ENCODE results near the gene PROM1. TPM values are rescaled to one million over a fixed set of nuclear protein-coding genes. Genes with fewer than 3 reads are reported as not detected.

PROM1 gene
- total RNA-seq, 2 experiments from 2014 or later = not detected

- no peaks in the 10 kb centered on the region for H3K36me3 Mint-ChIP-seq
- intact Hi-C loops (cut with micrococcal nuclease) = loop anchor here (5.0 kb wide), 2 partner anchors 412 to 887 kb away; no protein-coding TSS in a partner anchor
- CTCF ChIA-PET = interaction anchor here (5.8 kb wide), 1 partner anchor 235 kb away, joined by 80 read pairs; no protein-coding TSS in a partner anchor
- no peak for DNase-seq
- H3K27ac Mint-ChIP-seq = no peak overlapping the region
- H3K9me3 Mint-ChIP-seq = no peaks in the 10 kb centered on the region
- no peaks in the 10 kb centered on the region for H3K4me1 Mint-ChIP-seq (ENCODE audit: low read depth)
- POLR2A ChIA-PET = no interaction called here
- no peak overlapping the region for H3K4me3 Mint-ChIP-seq
- peaks cover 17% of the 10 kb centered on the region for H3K27me3 Mint-ChIP-seq
Measured at GRCh38 chr4:16029886-16030285, 53.9 kb downstream of the PROM1 start.

GRCh38 chr4:16029262-16029661, 54.6 kb downstream of the PROM1 start:
- Mint-ChIP-seq H3K4me1 (ENCODE audit: low read depth) (peaks cover under 1% of the 10 kb centered on the region), H3K9me3 (no peaks in the 10 kb centered on the region), H3K4me3 (no peak overlapping the region), H3K27ac (no peak overlapping the region), H3K27me3 (peaks cover 20% of the 10 kb centered on the region), H3K36me3 (no peaks in the 10 kb centered on the region)
- CTCF ChIA-PET = interaction anchor here (0.7 to 5.8 kb wide), 4 partner anchors 9 to 236 kb away, joined by 3 to 80 read pairs (median 10); no protein-coding TSS in a partner anchor
- no peak for DNase-seq
- intact Hi-C loops (cut with micrococcal nuclease) = loop anchor here (5.0 kb wide), 2 partner anchors 413 to 888 kb away; no protein-coding TSS in a partner anchor
- POLR2A ChIA-PET = no interaction called here

- CTCF ChIA-PET = interaction anchor here (1.1 to 5.8 kb wide), 7 partner anchors 9 to 237 kb away, joined by 3 to 80 read pairs (median 5); no protein-coding TSS in a partner anchor
- H3K4me3 Mint-ChIP-seq = no peak overlapping the region
- no peaks in the 10 kb centered on the region for H3K36me3 Mint-ChIP-seq
- POLR2A ChIA-PET = no interaction called here
- H3K27me3 Mint-ChIP-seq = peaks cover 30% of the 10 kb centered on the region
- H3K4me1 Mint-ChIP-seq (ENCODE audit: low read depth) = peaks cover 10% of the 10 kb centered on the region
- intact Hi-C loops (cut with micrococcal nuclease) = loop anchor here (2.0 to 5.0 kb wide), 3 partner anchors 51 to 890 kb away; no protein-coding TSS in a partner anchor
- H3K27ac Mint-ChIP-seq = no peak overlapping the region
- DNase-seq = no peak
- no peaks in the 10 kb centered on the region for H3K9me3 Mint-ChIP-seq
Measured at GRCh38 chr4:16027626-16028025, 56.2 kb downstream of the PROM1 start.

- intact Hi-C loops (cut with micrococcal nuclease) = loop anchor here (2.0 to 5.0 kb wide), 3 partner anchors 52 to 890 kb away; no protein-coding TSS in a partner anchor
- H3K36me3 Mint-ChIP-seq = no peaks in the 10 kb centered on the region
- H3K4me3 Mint-ChIP-seq = no peak overlapping the region
- no peaks in the 10 kb centered on the region for H3K9me3 Mint-ChIP-seq
- DNase-seq = no peak
- CTCF ChIA-PET = interaction anchor here (1.1 to 5.8 kb wide), 6 partner anchors 8 to 238 kb away, joined by 3 to 80 read pairs (median 5); no protein-coding TSS in a partner anchor
- H3K4me1 Mint-ChIP-seq (ENCODE audit: low read depth) = peaks cover 10% of the 10 kb centered on the region
- H3K27me3 Mint-ChIP-seq = peaks cover 31% of the 10 kb centered on the region
- no peak overlapping the region for H3K27ac Mint-ChIP-seq
- POLR2A ChIA-PET = no interaction called here
Measured at GRCh38 chr4:16027114-16027513, 56.7 kb downstream of the PROM1 start.

GRCh38 chr4:16026160-16026761, 57.6 kb downstream of the PROM1 start:
- CTCF ChIA-PET = interaction anchor here (1.0 to 5.8 kb wide), 5 partner anchors 10 to 239 kb away, joined by 3 to 80 read pairs (median 5); no protein-coding TSS in a partner anchor
- Mint-ChIP-seq H3K36me3 (no peaks in the 10 kb centered on the region), H3K27ac (no peak overlapping the region), H3K4me1 (ENCODE audit: low read depth) (peaks cover 10% of the 10 kb centered on the region), H3K9me3 (no peaks in the 10 kb centered on the region), H3K27me3 (peaks cover 31% of the 10 kb centered on the region), H3K4me3 (no peak overlapping the region)
- intact Hi-C loops (cut with micrococcal nuclease) = loop anchor here (1.0 to 5.0 kb wide), 5 partner anchors 53 to 891 kb away; no protein-coding TSS in a partner anchor
- no peak for DNase-seq
- POLR2A ChIA-PET = no interaction called here

- Mint-ChIP-seq H3K9me3 (no peaks in the 10 kb centered on the region), H3K27ac (no peak overlapping the region), H3K4me1 (ENCODE audit: low read depth) (peaks cover 10% of the 10 kb centered on the region)
Measured at GRCh38 chr4:16025268-16025667, 58.6 kb downstream of the PROM1 start.

GRCh38 chr4:16023776-16024408, 59.9 kb downstream of the PROM1 start:
- intact Hi-C loops (cut with micrococcal nuclease) = no loop called here
- H3K27ac Mint-ChIP-seq = no peak overlapping the region

More at GRCh38 chr4:16025268-16025667, 58.6 kb downstream of the PROM1 start:
- no peak for DNase-seq
- no peak overlapping the region for H3K4me3 Mint-ChIP-seq
- H3K36me3 Mint-ChIP-seq = no peaks in the 10 kb centered on the region
- CTCF ChIA-PET = interaction anchor here (1.0 to 5.8 kb wide), 4 partner anchors 9 to 239 kb away, joined by 3 to 80 read pairs (median 9); no protein-coding TSS in a partner anchor
- POLR2A ChIA-PET = no interaction called here
- intact Hi-C loops (cut with micrococcal nuclease) = loop anchor here (5.0 kb wide), 2 partner anchors 417 to 892 kb away; no protein-coding TSS in a partner anchor
- peaks cover 33% of the 10 kb centered on the region for H3K27me3 Mint-ChIP-seq

GRCh38 chr4:16021804-16022560, 61.8 kb downstream of the PROM1 start:
- no peak for DNase-seq
- Mint-ChIP-seq H3K27me3 (peaks cover 28% of the 10 kb centered on the region), H3K4me3 (no peak overlapping the region), H3K36me3 (no peaks in the 10 kb centered on the region), H3K9me3 (no peaks in the 10 kb centered on the region), H3K27ac (no peak overlapping the region), H3K4me1 (ENCODE audit: low read depth) (peaks cover 10% of the 10 kb centered on the region)
- intact Hi-C loops (cut with micrococcal nuclease) = no loop called here
- ChIA-PET CTCF (interaction anchor here (0.6 to 1.3 kb wide), 3 partner anchors 10 to 216 kb away, joined by 3 to 4 read pairs (median 4); no protein-coding TSS in a partner anchor), POLR2A (no interaction called here)

More at GRCh38 chr4:16023776-16024408, 59.9 kb downstream of the PROM1 start:
- Mint-ChIP-seq H3K27me3 (peaks cover 34% of the 10 kb centered on the region), H3K4me1 (ENCODE audit: low read depth) (peaks cover 10% of the 10 kb centered on the region), H3K36me3 (no peaks in the 10 kb centered on the region), H3K4me3 (no peak overlapping the region), H3K9me3 (no peaks in the 10 kb centered on the region)
- no peak for DNase-seq
- ChIA-PET CTCF (interaction anchor here (0.7 kb wide), 1 partner anchor 176 kb away, joined by 3 read pairs; no protein-coding TSS in a partner anchor), POLR2A (no interaction called here)

GRCh38 chr4:16019649-16020048, 64.2 kb downstream of the PROM1 start:
- Mint-ChIP-seq H3K4me3 (no peak overlapping the region), H3K27me3 (peaks cover 20% of the 10 kb centered on the region), H3K9me3 (no peaks in the 10 kb centered on the region), H3K4me1 (ENCODE audit: low read depth) (peaks cover 10% of the 10 kb centered on the region), H3K36me3 (no peaks in the 10 kb centered on the region), H3K27ac (no peak overlapping the region)
- ChIA-PET POLR2A (no interaction called here), CTCF (interaction anchor here (1.0 to 1.1 kb wide), 3 partner anchors 9 to 245 kb away, joined by 3 to 5 read pairs (median 4); no protein-coding TSS in a partner anchor)
- intact Hi-C loops (cut with micrococcal nuclease) = no loop called here
- DNase-seq = no peak

GRCh38 chr4:16018841-16019240, 65.0 kb downstream of the PROM1 start:
- no peaks in the 10 kb centered on the region for H3K9me3 Mint-ChIP-seq
- ChIA-PET CTCF (interaction anchor here (1.0 to 1.3 kb wide), 4 partner anchors 9 to 245 kb away, joined by 3 to 5 read pairs (median 4); no protein-coding TSS in a partner anchor), POLR2A (no interaction called here)
- intact Hi-C loops (cut with micrococcal nuclease) = no loop called here
- H3K4me1 Mint-ChIP-seq (ENCODE audit: low read depth) = peaks cover 5% of the 10 kb centered on the region
- H3K27ac Mint-ChIP-seq = no peak overlapping the region
- H3K27me3 Mint-ChIP-seq = peaks cover 13% of the 10 kb centered on the region
- no peak overlapping the region for H3K4me3 Mint-ChIP-seq
- H3K36me3 Mint-ChIP-seq = no peaks in the 10 kb centered on the region
- DNase-seq = no peak

GRCh38 chr4:16018061-16018676, 65.7 kb downstream of the PROM1 start:
- Mint-ChIP-seq H3K9me3 (no peaks in the 10 kb centered on the region), H3K36me3 (no peaks in the 10 kb centered on the region), H3K4me3 (no peak overlapping the region), H3K4me1 (ENCODE audit: low read depth) (no peaks in the 10 kb centered on the region), H3K27me3 (peaks cover 8% of the 10 kb centered on the region), H3K27ac (no peak overlapping the region)
- ChIA-PET CTCF (interaction anchor here (0.5 to 1.3 kb wide), 4 partner anchors 9 to 246 kb away, joined by 3 to 5 read pairs (median 4); no protein-coding TSS in a partner anchor), POLR2A (no interaction called here)
- no peak for DNase-seq
- intact Hi-C loops (cut with micrococcal nuclease) = no loop called here

All from activated CD4-positive, alpha-beta memory T cell treated with anti-CD3 and anti-CD28 coated beads for 36 hours (primary cell).